B cell (primary cell): ENCODE measurements around the gene SETBP1. TPM values are rescaled to one million over a fixed set of nuclear protein-coding genes. Genes with fewer than 3 reads are reported as not detected.

ENCODE experiments used
- ATAC-seq: fragments of 200-7000 bp; cut with Tn5 transposase; one replicate; pipeline ENCODE4 v1.10.0; 2021; ENCODE audit warnings: low read depth, mild to moderate bottlenecking, moderate number of reproducible peaks, moderate library complexity
- CTCF ChIA-PET: fragments of 350-600 bp; sonication (Branson Sonifier 250); formaldehyde crosslinking; loops from one replicate; lab custom pipeline; 2021; ENCODE audit warnings: antibody characterized with exemption, inconsistent platforms; lab: Charles Lee
- POLR2A ChIA-PET: fragments of 350-600 bp; sonication (Branson Sonifier 250); formaldehyde crosslinking; loops from one replicate; lab custom pipeline; 2021; ENCODE audit warnings: antibody characterized with exemption; lab: Charles Lee
- DNase-seq: peaks from one replicate; pipeline ENCODE4 v3.0.0; 2013
- H2AFZ ChIP-seq: 2 replicates; pipeline ENCODE4 v1.6.1; 2012; ENCODE audit warnings: mild to moderate bottlenecking, low read depth, low read length; ENCODE audit not compliant: insufficient read depth, poor library complexity, severe bottlenecking
- H3K27ac ChIP-seq, 2 donors: 1 replicate in 1 of 2; 2 replicates in 1 of 2; pipeline ENCODE4 v1.5.1; 2012 to 2013; ENCODE audit warnings: low read length in 2 of 2, mild to moderate bottlenecking in 2 of 2, moderate library complexity in 1 of 2
- H3K27me3 ChIP-seq, 4 experiments: fragments of 200-600 bp in 1 of 4; sonication (generic) in 1 of 4; replicated peaks in 1 of 4; 1 replicate in 2 of 4; 2 replicates in 2 of 4; pipeline versions ENCODE4 v1.6.1 to v1.7.0; 2013 to 2016; ENCODE audit warnings: low read length in 3 of 4, mild to moderate bottlenecking in 2 of 4, mixed read lengths in 1 of 4, moderate library complexity in 1 of 4; ENCODE audit not compliant: insufficient read depth in 4 of 4, control insufficient read depth in 3 of 4; ENCODE audit errors: control extremely low read depth in 1 of 4
- H3K36me3 ChIP-seq, 2 experiments: replicated peaks in 1 of 2; 1 replicate in 1 of 2; 2 replicates in 1 of 2; pipeline versions ENCODE4 v1.6.1 to v1.7.1; 2013; ENCODE audit warnings: low read length in 1 of 2; ENCODE audit not compliant: insufficient read depth in 2 of 2, control insufficient read depth in 1 of 2; ENCODE audit errors: control extremely low read depth in 1 of 2, extremely low read depth in 1 of 2
- H3K4me1 ChIP-seq, 2 donors: fragments of 200-600 bp in 1 of 2; sonication (generic) in 1 of 2; 1 replicate in 1 of 2; 2 replicates in 1 of 2; pipeline versions ENCODE4 v1.5.1 to v1.6.1; 2013 to 2017; ENCODE audit warnings: low read length in 2 of 2; ENCODE audit not compliant: control insufficient read depth in 2 of 2, insufficient read depth in 2 of 2
- H3K4me2 ChIP-seq: replicated peaks from 2 replicates; pipeline ENCODE3; 2012; ENCODE audit warnings: mild to moderate bottlenecking, low read depth, low read length; ENCODE audit not compliant: poor library complexity, severe bottlenecking
- H3K4me3 ChIP-seq, 5 experiments: fragments of 200-600 bp in 1 of 5; sonication (generic) in 1 of 5; 1 replicate in 3 of 5; 2 replicates in 2 of 5; pipeline versions ENCODE4 v1.5.1 to v1.7.0; 2011 to 2016; ENCODE audit warnings: low read length in 4 of 5, mild to moderate bottlenecking in 4 of 5, low read depth in 2 of 5, control low read depth in 1 of 5, moderate library complexity in 1 of 5; ENCODE audit not compliant: insufficient read depth in 1 of 5; ENCODE audit errors: control extremely low read depth in 1 of 5, extremely low read depth in 1 of 5
- H3K79me2 ChIP-seq: fragments of 200-600 bp; sonication (generic); one replicate; pipeline ENCODE4 v1.6.0; 2016; ENCODE audit warnings: low read length; ENCODE audit not compliant: control insufficient read depth, insufficient read depth
- H3K9ac ChIP-seq: fragments of 200-600 bp; sonication (generic); 2 replicates; pipeline ENCODE4 v1.6.1; 2017; ENCODE audit warnings: mild to moderate bottlenecking, low read length, moderate library complexity
- H3K9me3 ChIP-seq, 3 donors: one replicate each; pipeline versions ENCODE4 v1.6.1 to v1.7.1; 2013; ENCODE audit warnings: low read length in 2 of 3; ENCODE audit not compliant: control insufficient read depth in 2 of 3, insufficient read depth in 1 of 3; ENCODE audit errors: control extremely low read depth in 1 of 3
- H4K20me1 ChIP-seq: 2 replicates; pipeline ENCODE4 v1.6.0; 2012; ENCODE audit warnings: mild to moderate bottlenecking, low read length; ENCODE audit not compliant: insufficient read depth, control insufficient read depth, poor library complexity, severe bottlenecking
- H3K27ac Mint-ChIP-seq: one replicate; pipeline ENCODE4 v1.8.0; 2021; ENCODE audit warnings: mixed read lengths
- H3K27me3 Mint-ChIP-seq: one replicate; pipeline ENCODE4 v1.8.0; 2021; ENCODE audit warnings: mixed read lengths
- H3K4me1 Mint-ChIP-seq: one replicate; pipeline ENCODE4 v1.8.0; 2021; ENCODE audit warnings: mixed read lengths
- H3K4me3 Mint-ChIP-seq: one replicate; pipeline ENCODE4 v1.8.0; 2021; ENCODE audit warnings: mixed read lengths
- H3K9me3 Mint-ChIP-seq: one replicate; pipeline ENCODE4 v1.8.0; 2022; ENCODE audit warnings: mixed read lengths; ENCODE audit not compliant: insufficient read depth
- EZH2 ChIP-seq: IDR thresholded peaks from 2 replicates; pipeline ENCODE4 v1.6.1; 2012; ENCODE audit warnings: borderline replicate concordance, low read depth, mild to moderate bottlenecking, moderate library complexity, low read length; ENCODE audit not compliant: insufficient read depth, poor library complexity, severe bottlenecking
- WGBS: methylation state at CpG from one replicate; pipeline ENCODE4 v1.1.5; 2013; ENCODE audit warnings: missing lambda C conversion rate; ENCODE audit not compliant: insufficient coverage; 5-methylcytosine and 5-hydroxymethylcytosine counted together
- intact Hi-C: fragments of 100-400 bp; cut with micrococcal nuclease; formaldehyde crosslinking; loops from one replicate; pipeline ENCODE4 v1.10.0; 2022
- polyA plus RNA-seq: library from polyadenylated mRNA; depleted of rRNA; stranded (reverse); fragments of >200 nt; gene quantifications from 2 replicates; pipeline ENCODE4 v1.2.3, GENCODE V29; 2012
- total RNA-seq, 2 donors: library from RNA; stranded (reverse); fragments of 120-200 nt in 1 of 2; gene quantifications; 1 replicate in 1 of 2; 2 replicates in 1 of 2; pipeline versions ENCODE4 v1.2.3 to v1.2.4, GENCODE V29; 2013 to 2022
- TF ChIP-seq, protein P1 (sequence below): fragments of 200-600 bp; IDR thresholded peaks from one replicate; pipeline ENCODE4 v1.8.0; 2022; ENCODE audit warnings: antibody characterized with exemption, mild to moderate bottlenecking

The SETBP1 gene
- total and polyA plus RNA-seq, 2 donors (not counting 1 experiment from before 2014, with no cell fraction given): 15.1 to 129 TPM

- peaks cover 82% of the 10 kb centered on the region for H3K4me1 Mint-ChIP-seq
- no peaks in the 10 kb centered on the region for H3K9me3 Mint-ChIP-seq
Observed at GRCh38 chr18:44736664-44737380, 56.1 kb downstream of the SETBP1 start.

GRCh38 chr18:44737623-44738022 lies 56.9 kb downstream of the SETBP1 start:
- CTCF ChIA-PET: no interaction called here
- H3K9ac ChIP-seq: no peak overlapping the region

More at GRCh38 chr18:44736664-44737380, 56.1 kb downstream of the SETBP1 start:
- Histone ChIP-seq H3K27ac (no peak overlapping the region), H3K79me2 (peaks cover 83% of the 10 kb centered on the region), H3K4me3 (no peak overlapping the region), H3K4me1 (peaks cover 34 to 46% of the 10 kb centered on the region in 2 donors), H4K20me1 (peaks cover 9% of the 10 kb centered on the region), H3K36me3 (peaks cover 7 to 33% of the 10 kb centered on the region in 2 experiments), H3K9ac (no peak overlapping the region), H3K9me3 (no peaks in the 10 kb centered on the region), H2AFZ (no peak overlapping the region), H3K27me3 (no peaks in the 10 kb centered on the region), H3K4me2 (no peak overlapping the region)
- ATAC-seq: no peak
- H3K27me3 Mint-ChIP-seq: no peaks in the 10 kb centered on the region
- no peak for DNase-seq
- 100% methylated on average over 1 of the region's 3 CpGs for WGBS
- no peak overlapping the region for H3K4me3 Mint-ChIP-seq
- TF ChIP-seq, protein P1, sequence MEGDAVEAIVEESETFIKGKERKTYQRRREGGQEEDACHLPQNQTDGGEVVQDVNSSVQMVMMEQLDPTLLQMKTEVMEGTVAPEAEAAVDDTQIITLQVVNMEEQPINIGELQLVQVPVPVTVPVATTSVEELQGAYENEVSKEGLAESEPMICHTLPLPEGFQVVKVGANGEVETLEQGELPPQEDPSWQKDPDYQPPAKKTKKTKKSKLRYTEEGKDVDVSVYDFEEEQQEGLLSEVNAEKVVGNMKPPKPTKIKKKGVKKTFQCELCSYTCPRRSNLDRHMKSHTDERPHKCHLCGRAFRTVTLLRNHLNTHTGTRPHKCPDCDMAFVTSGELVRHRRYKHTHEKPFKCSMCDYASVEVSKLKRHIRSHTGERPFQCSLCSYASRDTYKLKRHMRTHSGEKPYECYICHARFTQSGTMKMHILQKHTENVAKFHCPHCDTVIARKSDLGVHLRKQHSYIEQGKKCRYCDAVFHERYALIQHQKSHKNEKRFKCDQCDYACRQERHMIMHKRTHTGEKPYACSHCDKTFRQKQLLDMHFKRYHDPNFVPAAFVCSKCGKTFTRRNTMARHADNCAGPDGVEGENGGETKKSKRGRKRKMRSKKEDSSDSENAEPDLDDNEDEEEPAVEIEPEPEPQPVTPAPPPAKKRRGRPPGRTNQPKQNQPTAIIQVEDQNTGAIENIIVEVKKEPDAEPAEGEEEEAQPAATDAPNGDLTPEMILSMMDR: no peak
- no peak for TF ChIP-seq EZH2
- ChIA-PET POLR2A (interaction anchor here (1.4 kb wide), 1 partner anchor 11 kb away, joined by 3 read pairs; no protein-coding TSS in a partner anchor), CTCF (no interaction called here)
- no peak overlapping the region for H3K27ac Mint-ChIP-seq
- intact Hi-C loops: no loop called here

More at GRCh38 chr18:44737623-44738022, 56.9 kb downstream of the SETBP1 start:
- Histone ChIP-seq H3K4me2 (no peak overlapping the region), H2AFZ (no peak overlapping the region), H3K27me3 (no peaks in the 10 kb centered on the region), H3K9me3 (no peaks in the 10 kb centered on the region), H3K27ac (no peak overlapping the region), H3K4me3 (no peak overlapping the region), H3K36me3 (peaks cover 7 to 37% of the 10 kb centered on the region in 2 experiments), H3K79me2 (peaks cover 83% of the 10 kb centered on the region), H3K4me1 (peaks cover 34 to 44% of the 10 kb centered on the region in 2 donors), H4K20me1 (peaks cover 9% of the 10 kb centered on the region)
- Mint-ChIP-seq H3K9me3 (no peaks in the 10 kb centered on the region), H3K4me1 (peaks cover 82% of the 10 kb centered on the region), H3K27me3 (no peaks in the 10 kb centered on the region), H3K4me3 (no peak overlapping the region), H3K27ac (peak overlapping the region; percentile 32)
- ATAC-seq (no peak), DNase-seq (no peak)
- 100% methylated on average over 1 of the region's 3 CpGs for WGBS
- TF ChIP-seq EZH2: no peak
- TF ChIP-seq, protein P1: no peak
- POLR2A ChIA-PET: interaction anchor here (1.4 kb wide), 1 partner anchor 10 kb away, joined by 3 read pairs; no protein-coding TSS in a partner anchor
- intact Hi-C loops: no loop called here
